RPMI8226 (cell line): Measurements from ENCODE around the gene COL11A2.
A peak's percentile ranks its signal among the peaks of the same experiment; 100 is the strongest.

Source experiments
- DNase-seq: peaks from one replicate; pipeline ENCODE4 v3.0.0-alpha.2; 2015

Gene COL11A2

GRCh38 chr6:33206027-33206863, 14.0 kb upstream of the COL11A2 start:
- DNase-seq: no peak

GRCh38 chr6:33205191-33206026, 13.1 kb upstream of the COL11A2 start:
- peak; percentile 57 for DNase-seq

DNA sequence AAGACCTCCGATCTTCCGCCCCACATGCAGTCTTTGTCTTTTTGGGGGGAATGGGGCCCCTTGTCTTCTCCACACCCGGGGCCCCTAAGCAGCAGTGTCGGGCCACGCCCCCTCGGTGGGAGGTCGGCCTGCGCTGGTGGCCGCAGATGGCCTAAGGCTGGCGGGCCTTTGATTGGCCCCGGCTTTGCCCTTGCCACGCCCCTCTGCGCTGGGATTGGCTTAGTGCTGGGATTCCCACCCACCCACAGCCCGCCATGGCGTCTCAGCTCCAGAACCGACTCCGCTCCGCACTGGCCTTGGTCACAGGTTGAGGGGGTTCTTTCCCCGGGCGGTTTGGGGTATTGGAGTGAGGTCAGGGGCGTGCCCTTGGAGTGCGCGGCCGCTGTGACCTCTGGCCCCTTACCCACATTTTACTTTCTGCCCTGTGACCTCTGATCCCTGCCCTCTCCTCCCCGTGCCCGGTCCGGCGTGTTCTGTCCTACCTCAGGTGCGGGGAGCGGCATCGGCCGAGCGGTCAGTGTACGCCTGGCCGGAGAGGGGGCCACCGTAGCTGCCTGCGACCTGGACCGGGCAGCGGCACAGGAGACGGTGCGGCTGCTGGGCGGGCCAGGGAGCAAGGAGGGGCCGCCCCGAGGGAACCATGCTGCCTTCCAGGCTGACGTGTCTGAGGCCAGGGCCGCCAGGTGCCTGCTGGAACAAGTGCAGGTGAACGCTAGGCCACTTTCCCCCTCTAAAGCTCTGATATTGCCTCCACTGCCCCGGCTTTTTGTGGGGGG, 12.3 kb upstream of the COL11A2 start, which contains the start of gene HSD17B8:
Gene HSD17B8 (plus strand): TSS at position 241 of the 776 bp plus-strand sequence. CDS start 14 bp downstream, at position 255.
- DNase-seq: peak; percentile 96

- no peak for DNase-seq
Measured at GRCh38 chr6:33204165-33204414, 11.8 kb upstream of the COL11A2 start.

- DNase-seq: no peak
Measured at GRCh38 chr6:33203443-33204164, 11.3 kb upstream of the COL11A2 start.

DNA sequence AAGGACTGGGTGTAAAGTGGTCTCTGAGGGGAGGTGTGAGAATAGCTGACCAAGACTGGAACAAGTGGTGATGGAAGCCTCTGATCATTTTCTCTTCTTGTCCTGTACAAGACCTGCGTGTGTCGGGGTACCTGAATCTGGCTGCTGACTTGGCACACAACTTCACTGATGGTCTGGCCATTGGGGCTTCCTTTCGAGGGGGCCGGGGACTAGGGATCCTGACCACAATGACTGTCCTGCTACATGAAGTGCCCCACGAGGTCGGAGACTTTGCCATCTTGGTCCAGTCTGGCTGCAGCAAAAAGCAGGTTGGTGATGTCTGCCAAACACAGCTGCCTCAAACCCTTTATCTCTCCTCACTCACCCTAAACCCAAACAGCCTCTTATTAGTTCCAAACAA, 10.5 kb upstream of the COL11A2 start:
- no peak for DNase-seq

- no peak for DNase-seq
Measured at GRCh38 chr6:33201935-33202334, 9.7 kb upstream of the COL11A2 start.

DNA sequence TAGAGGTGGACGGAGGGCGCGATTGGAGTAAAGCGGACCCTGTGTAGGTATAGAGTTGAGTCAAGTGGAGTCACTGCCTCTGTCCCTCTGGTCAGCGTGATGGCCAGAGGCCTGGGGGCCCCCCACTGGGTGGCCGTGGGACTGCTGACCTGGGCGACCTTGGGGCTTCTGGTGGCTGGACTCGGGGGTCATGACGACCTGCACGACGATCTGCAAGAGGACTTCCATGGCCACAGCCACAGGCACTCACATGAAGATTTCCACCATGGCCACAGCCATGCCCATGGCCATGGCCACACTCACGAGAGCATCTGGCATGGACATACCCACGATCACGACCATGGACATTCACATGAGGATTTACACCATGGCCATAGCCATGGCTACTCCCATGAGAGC, 8.9 kb upstream of the COL11A2 start:
- no peak for DNase-seq

- DNase-seq: peak; percentile 99
Measured at GRCh38 chr6:33200219-33201146, 8.2 kb upstream of the COL11A2 start, which contains the start of the genes RXRB and SLC39A7. Gene RXRB (minus strand): TSS chr6:33200665. CDS start chr6:33200476, 189 bp downstream. Gene SLC39A7 (plus strand): TSS chr6:33200867. CDS start chr6:33201246, 379 bp downstream.

DNA sequence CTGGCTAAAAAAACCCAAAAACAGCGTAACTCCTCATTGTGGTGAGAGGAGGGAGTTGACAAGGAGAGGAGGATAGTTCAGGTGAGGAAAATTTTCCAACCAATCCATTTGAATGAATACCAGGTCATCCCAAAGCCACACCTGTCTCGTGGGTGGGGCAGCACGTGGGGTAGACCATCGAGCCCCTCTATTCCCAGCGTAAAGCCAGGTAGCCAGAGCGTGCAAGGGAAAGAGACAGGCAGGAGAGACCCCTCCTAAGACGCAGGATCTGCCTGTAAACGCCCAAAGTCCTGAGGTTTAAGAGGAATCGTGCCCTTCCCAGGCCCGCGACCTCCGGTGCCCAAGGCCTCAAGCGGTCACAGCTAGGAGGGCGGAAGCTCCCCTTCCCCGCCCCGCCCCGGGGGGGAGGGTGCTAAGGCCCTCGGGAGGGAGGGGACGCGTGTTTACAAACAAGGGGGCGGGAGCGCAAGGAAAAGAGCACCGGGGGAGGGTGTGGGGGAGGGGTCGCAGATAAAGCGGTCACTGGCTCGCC, 7.5 kb upstream of the COL11A2 start:
- DNase-seq: peak; percentile 91

DNA sequence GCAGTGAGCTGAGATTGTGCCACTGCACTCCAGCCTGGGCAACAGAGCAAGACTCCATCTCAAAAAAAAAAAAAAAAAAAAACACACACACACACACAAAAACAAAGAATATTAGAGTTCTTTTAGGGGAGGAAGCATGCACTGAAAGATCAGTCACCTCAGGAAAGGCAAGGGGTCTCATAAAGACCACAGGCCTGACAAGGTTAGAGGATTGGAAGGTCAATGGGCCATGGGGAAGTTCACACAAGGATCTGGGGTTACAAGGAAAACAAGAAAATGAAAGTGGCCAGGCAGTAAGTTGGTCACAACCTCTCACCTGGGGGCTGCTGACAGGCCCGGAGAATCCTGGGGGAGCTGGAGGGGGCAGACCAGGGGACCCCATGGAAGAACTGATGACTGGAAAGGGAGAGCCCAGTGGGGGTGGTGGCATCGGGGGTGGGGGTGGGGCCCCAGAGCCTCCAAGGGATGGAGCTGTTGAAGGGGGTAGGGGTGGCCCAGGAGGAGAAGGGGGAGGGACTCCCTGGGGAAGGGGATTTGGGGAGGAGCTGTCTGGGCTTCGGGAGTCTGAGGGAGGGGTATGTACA, 6.7 kb upstream of the COL11A2 start:
- DNase-seq: no peak

- no peak for DNase-seq
Measured at GRCh38 chr6:33198159-33198852, 6.0 kb upstream of the COL11A2 start.

DNA sequence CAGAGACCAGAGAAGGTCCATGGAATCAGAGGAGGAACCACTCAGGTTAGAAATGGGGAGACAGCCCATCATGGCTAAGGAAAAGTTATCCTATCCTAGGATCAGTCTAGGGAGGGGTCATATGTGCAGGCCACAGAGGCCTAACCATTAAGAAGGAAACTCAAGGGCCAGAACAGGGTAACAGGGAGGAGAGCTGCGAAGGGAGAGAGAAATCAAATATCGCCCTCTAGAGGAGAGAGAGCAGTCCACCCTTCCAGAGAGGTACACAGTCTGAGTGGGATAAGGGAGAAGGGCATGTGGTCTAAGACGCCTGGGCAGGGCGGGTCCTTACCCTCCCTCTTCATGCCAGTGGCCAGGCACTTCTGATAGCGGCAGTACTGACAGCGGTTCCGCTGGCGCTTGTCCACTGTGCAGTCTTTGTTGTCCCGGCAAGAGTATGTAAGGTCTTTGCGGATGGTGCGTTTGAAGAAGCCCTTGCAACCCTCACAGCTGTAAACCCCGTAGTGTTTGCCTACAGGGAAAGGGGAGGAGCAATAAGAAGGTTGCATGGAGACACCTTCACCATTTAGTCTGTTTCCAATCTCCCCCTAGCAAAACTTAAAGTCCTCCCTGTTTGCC, 5.3 kb upstream of the COL11A2 start:
- peak; percentile 62 for DNase-seq

DNA sequence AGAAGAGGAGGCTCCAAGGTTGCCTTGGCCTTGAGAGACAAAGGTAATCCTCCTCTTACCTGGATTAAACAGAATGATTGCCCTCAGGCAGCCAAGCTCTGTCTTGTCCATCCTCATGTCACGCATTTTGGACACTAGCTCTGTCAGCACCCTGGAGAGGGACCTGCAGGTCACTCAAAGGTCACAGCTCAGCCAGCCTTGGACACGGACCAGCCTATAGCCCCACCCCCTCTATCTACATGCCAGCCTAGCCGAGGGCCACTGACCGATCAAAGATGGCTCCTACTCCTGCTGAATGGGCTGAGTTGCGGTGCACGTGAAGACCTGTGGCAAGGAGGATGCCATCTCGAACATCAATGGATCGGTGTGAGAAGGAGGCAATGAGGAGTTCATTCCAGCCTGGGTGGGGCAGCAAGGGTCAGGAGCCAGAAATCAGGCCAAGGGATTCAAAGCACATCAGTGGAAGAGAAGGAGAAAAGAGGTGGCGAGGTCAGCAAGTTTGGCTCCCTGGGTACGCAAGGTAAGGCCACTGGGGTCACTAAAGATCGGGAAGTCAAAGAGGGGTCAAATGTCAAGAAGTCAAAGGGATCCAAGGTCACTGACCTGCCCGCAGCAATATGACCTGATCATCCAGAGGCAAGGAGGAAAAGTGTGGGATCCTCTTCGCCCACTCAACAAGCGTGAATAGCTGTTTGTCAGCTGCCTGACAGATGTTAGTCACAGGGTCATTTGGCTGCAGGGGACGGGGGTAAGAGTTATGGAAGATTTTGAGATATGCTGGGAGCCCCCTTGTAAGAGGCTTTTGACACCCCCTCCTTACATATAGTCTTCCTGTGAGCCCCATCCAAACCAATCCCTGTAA, 3.3 kb upstream of the COL11A2 start:
- DNase-seq: no peak

DNA sequence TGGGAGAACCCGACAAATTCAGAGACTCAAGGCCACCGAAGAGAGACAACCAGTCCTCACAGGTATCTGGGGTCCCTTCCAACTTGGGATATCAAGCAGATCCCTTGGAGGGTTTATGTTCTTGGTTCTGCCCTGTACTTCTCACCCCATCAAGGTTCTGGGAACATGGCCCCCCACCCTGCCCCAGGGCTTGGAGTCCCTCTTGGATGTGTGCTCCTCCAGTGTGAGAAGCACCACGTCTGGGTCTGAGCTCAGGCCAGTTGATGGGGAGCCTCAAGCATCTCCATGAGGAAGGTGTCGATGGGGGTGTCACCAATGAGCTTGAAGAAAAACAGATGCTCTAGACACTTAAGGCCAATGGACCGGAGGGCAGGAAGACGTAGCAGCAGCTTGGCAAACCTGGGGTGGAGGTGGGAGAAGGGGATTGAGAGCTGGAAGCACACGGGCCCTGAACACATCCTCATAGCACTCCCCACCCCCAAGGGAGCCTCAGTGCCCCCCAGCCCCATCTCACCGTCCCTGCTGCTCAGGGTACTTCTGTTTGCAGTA, 2.2 kb upstream of the COL11A2 start:
- DNase-seq: no peak

- no peak for DNase-seq
Measured at GRCh38 chr6:33193619-33194018, 1.4 kb upstream of the COL11A2 start.

DNA sequence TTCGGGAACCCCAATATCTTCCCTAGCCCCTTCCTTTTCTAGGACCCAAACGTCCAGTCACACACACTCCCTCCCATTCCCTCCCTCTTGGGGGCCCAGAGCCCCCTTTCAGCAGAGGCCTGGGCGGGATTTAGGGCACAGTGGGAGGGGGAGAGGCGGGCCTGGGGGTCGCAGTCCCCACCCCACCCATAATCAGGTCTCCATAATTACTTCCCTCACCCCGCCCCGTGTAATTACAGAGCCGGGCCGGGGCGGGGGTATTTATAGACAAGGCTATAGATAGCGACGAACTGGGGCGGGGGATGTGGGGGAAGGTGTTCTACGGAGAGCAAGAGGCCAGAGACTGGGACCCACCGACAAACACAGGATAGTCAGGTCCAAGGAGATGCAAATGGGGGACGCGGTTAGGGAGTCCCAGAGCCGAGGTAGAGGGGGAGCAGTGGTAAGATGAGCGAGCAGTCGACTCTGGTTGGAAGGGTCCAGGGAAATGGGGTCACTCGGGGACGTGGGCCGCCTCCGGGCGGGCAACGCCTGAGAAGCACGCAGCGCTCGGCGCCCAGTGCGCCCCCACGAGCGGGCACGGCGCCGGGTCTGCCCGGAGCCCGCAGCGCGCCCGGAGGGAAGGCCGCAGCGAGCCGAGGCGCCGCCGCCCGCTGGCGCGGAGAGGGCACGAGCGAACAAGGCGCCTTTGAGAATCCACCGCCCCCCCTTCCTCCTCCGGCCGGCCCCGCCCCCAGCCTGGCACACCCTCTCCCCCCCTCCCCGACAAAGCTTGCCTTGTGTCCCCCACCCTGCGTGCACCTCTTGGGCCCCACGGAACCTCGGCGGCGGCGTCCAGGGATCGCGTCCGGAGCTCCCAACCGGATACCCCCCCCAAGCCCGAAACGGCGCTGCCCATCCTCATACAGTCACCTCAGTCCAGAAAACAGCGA, 670 bp upstream of the COL11A2 start:
- no peak for DNase-seq
